ENCODE measurements around the gene ZNF331.

GRCh38 chr19:53507523-53508442 lies 30.2 kb upstream of the ZNF331 start:
- TF ChIP-seq, protein P1, sequence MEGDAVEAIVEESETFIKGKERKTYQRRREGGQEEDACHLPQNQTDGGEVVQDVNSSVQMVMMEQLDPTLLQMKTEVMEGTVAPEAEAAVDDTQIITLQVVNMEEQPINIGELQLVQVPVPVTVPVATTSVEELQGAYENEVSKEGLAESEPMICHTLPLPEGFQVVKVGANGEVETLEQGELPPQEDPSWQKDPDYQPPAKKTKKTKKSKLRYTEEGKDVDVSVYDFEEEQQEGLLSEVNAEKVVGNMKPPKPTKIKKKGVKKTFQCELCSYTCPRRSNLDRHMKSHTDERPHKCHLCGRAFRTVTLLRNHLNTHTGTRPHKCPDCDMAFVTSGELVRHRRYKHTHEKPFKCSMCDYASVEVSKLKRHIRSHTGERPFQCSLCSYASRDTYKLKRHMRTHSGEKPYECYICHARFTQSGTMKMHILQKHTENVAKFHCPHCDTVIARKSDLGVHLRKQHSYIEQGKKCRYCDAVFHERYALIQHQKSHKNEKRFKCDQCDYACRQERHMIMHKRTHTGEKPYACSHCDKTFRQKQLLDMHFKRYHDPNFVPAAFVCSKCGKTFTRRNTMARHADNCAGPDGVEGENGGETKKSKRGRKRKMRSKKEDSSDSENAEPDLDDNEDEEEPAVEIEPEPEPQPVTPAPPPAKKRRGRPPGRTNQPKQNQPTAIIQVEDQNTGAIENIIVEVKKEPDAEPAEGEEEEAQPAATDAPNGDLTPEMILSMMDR (tag by site-specific recombination; IDR thresholded peaks at IDR 0.05) = no peak
- TF ChIP-seq ZNF658 (tag by site-specific recombination; IDR thresholded peaks at IDR 0.05) = no peak
- TF ChIP-seq KLF8 (tag by site-specific recombination; IDR thresholded peaks at IDR 0.05) = no peak
- TF ChIP-seq MYNN (tag by site-specific recombination; IDR thresholded peaks at IDR 0.05; ENCODE audit: borderline replicate concordance) = no peak
- TF ChIP-seq ZNF174 (tag by site-specific recombination; IDR thresholded peaks at IDR 0.05) = no peak
- TF ChIP-seq YY1 (tag by site-specific recombination; IDR thresholded peaks at IDR 0.05) = no peak
- TF ChIP-seq RBAK (tag by site-specific recombination; IDR thresholded peaks at IDR 0.05) = no peak
- TF ChIP-seq, protein P2, sequence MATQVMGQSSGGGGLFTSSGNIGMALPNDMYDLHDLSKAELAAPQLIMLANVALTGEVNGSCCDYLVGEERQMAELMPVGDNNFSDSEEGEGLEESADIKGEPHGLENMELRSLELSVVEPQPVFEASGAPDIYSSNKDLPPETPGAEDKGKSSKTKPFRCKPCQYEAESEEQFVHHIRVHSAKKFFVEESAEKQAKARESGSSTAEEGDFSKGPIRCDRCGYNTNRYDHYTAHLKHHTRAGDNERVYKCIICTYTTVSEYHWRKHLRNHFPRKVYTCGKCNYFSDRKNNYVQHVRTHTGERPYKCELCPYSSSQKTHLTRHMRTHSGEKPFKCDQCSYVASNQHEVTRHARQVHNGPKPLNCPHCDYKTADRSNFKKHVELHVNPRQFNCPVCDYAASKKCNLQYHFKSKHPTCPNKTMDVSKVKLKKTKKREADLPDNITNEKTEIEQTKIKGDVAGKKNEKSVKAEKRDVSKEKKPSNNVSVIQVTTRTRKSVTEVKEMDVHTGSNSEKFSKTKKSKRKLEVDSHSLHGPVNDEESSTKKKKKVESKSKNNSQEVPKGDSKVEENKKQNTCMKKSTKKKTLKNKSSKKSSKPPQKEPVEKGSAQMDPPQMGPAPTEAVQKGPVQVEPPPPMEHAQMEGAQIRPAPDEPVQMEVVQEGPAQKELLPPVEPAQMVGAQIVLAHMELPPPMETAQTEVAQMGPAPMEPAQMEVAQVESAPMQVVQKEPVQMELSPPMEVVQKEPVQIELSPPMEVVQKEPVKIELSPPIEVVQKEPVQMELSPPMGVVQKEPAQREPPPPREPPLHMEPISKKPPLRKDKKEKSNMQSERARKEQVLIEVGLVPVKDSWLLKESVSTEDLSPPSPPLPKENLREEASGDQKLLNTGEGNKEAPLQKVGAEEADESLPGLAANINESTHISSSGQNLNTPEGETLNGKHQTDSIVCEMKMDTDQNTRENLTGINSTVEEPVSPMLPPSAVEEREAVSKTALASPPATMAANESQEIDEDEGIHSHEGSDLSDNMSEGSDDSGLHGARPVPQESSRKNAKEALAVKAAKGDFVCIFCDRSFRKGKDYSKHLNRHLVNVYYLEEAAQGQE (tag by site-specific recombination; IDR thresholded peaks at IDR 0.05) = no peak
